SH-SY5Y (cell line): Measurements from ENCODE around the gene CHST13.

Experiments
- GATA2 ChIP-seq: IDR thresholded peaks from 2 replicates; pipeline ENCODE4 v1.6.1; 2011; ENCODE audit warnings: mild to moderate bottlenecking, low read depth, low read length
- GATA3 ChIP-seq: IDR thresholded peaks from 2 replicates; pipeline ENCODE4 v1.6.1; 2011; ENCODE audit warnings: low read depth, mild to moderate bottlenecking, low read length, moderate library complexity

GRCh38 chr3:126508564-126508964 lies 15.4 kb upstream of the CHST13 start:
- TF ChIP-seq GATA3 = no peak
- no peak for TF ChIP-seq GATA2
